ENCODE measurements around the gene SLCO1A2. TPM values are rescaled to one million over a fixed set of nuclear protein-coding genes. Genes with fewer than 3 reads are reported as not detected.

Gene SLCO1A2
- total and polyA plus RNA-seq, 2 of the 4 experiments (the other 2 are of a cell fraction), result not detected

DNA sequence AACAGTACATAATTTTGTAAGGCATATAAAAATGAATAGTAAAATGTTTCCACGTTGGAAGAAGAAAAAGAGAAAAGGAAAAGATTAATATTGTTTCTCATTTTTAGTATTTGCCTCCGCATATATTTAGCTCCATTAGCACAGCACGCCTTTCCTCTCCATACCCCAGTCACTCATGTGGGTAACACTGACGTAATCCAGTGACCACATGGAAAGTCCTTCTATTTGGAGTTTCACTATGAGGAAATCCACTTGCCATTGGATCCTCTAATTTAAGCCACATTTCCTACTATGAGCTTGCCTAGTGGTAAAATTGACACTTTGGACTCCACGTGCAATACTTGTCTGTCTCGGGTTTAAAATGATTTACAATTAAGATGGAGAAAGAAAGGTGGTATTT, 5.7 kb upstream of the SLCO1A2 start:
- dilution Hi-C loops (cut with HindIII; ENCODE audit: low sequenced_read_pairs, unreplicated experiment), result no loop called here

More for the DNA sequence above, 5.7 kb upstream of the SLCO1A2 start:
- Histone ChIP-seq H3K4ac (ENCODE audit: low read depth, low read length) (no peak overlapping the region), H3K4me3 (ENCODE audit: insufficient read depth, low read depth, low read length) (no peak overlapping the region), H2AFZ (replicated peaks; ENCODE audit: low read length, poor library complexity) (no peak overlapping the region), H2BK5ac (ENCODE audit: low read depth, low read length, poor library complexity, severe bottlenecking) (no peak overlapping the region), H4K8ac (ENCODE audit: low read depth in 2 of 2, low read length in 2 of 2) (no peak overlapping the region), H4K91ac (ENCODE audit: insufficient read depth, low read depth, low read length) (no peak overlapping the region), H3K36me3 (ENCODE audit: control insufficient read depth, insufficient read depth, low read length) (no peaks in the 10 kb centered on the region), H3K9me1 (ENCODE audit: insufficient read depth, low read length) (no peaks in the 10 kb centered on the region), H2BK120ac (ENCODE audit: low read depth, low read length) (no peak overlapping the region), H3K56ac (ENCODE audit: extremely low read depth, insufficient read depth, low read length) (no peak overlapping the region), H3K4me2 (ENCODE audit: low read depth, low read length) (no peak overlapping the region), H2AK5ac (ENCODE audit: low read depth, low read length) (no peak overlapping the region), H3K14ac (replicated peaks; ENCODE audit: low read depth, low read length) (no peak overlapping the region), H3K27me3 (ENCODE audit: control insufficient read depth, insufficient read depth, low read length) (no peaks in the 10 kb centered on the region), H4K5ac (ENCODE audit: low read depth, low read length) (no peak overlapping the region), H2BK20ac (ENCODE audit: low read depth, low read length) (no peak overlapping the region), H3K79me1 (ENCODE audit: low read depth in 1 of 2, low read length in 2 of 2) (no peaks in the 10 kb centered on the region), H3K18ac (ENCODE audit: low read depth, low read length) (no peak overlapping the region), H4K20me1 (ENCODE audit: insufficient read depth, low read length) (no peaks in the 10 kb centered on the region), H2AK9ac (replicated peaks; ENCODE audit: low read depth, low read length, poor library complexity) (no peak overlapping the region), H3K4me1 (ENCODE audit: control insufficient read depth, insufficient read depth, low read length) (no peaks in the 10 kb centered on the region), H3K23ac (ENCODE audit: low read depth, low read length) (no peak overlapping the region), H2BK15ac (ENCODE audit: low read depth, low read length) (no peak overlapping the region), H3K9ac (ENCODE audit: low read depth, low read length) (no peak overlapping the region), H3K27ac (ENCODE audit: insufficient read depth, low read length) (no peak overlapping the region), H3K9me3 (ENCODE audit: control insufficient read depth, insufficient read depth, low read length) (0 out of 2 replicates have a peak, but pooled peaks cover 2% of the 10 kb centered on the region)
- DNase-seq (no peak), ATAC-seq (ENCODE audit: low read depth) (no peak)
- TF ChIP-seq BHLHE40 (IDR thresholded peaks at IDR 0.05; ENCODE audit: low read depth, low read length), result no peak
- no peak for TF ChIP-seq MXI1 (IDR thresholded peaks at IDR 0.05; ENCODE audit: borderline replicate concordance, low read depth, low read length)
- TF ChIP-seq, protein P1, sequence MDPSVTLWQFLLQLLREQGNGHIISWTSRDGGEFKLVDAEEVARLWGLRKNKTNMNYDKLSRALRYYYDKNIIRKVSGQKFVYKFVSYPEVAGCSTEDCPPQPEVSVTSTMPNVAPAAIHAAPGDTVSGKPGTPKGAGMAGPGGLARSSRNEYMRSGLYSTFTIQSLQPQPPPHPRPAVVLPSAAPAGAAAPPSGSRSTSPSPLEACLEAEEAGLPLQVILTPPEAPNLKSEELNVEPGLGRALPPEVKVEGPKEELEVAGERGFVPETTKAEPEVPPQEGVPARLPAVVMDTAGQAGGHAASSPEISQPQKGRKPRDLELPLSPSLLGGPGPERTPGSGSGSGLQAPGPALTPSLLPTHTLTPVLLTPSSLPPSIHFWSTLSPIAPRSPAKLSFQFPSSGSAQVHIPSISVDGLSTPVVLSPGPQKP (IDR thresholded peaks at IDR 0.05; ENCODE audit: borderline replicate concordance, low read depth, low read length), result no peak
- TF ChIP-seq CEBPB (IDR thresholded peaks at IDR 0.05; ENCODE audit: low read depth, low read length), result no peak
- TF ChIP-seq NFE2L2 (IDR thresholded peaks at IDR 0.05; ENCODE audit: low read depth, low read length), result no peak
- no peak for TF ChIP-seq CHD1 (IDR thresholded peaks at IDR 0.05; ENCODE audit: low read depth, low read length)
- TF ChIP-seq FOS (IDR thresholded peaks at IDR 0.05; ENCODE audit: low read depth, low read length), result no peak
- TF ChIP-seq MAFK (IDR thresholded peaks at IDR 0.05; ENCODE audit: low read depth, low read length), result no peak
- TF ChIP-seq, protein P2, sequence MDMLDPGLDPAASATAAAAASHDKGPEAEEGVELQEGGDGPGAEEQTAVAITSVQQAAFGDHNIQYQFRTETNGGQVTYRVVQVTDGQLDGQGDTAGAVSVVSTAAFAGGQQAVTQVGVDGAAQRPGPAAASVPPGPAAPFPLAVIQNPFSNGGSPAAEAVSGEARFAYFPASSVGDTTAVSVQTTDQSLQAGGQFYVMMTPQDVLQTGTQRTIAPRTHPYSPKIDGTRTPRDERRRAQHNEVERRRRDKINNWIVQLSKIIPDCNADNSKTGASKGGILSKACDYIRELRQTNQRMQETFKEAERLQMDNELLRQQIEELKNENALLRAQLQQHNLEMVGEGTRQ (IDR thresholded peaks at IDR 0.05; ENCODE audit: low read depth, low read length), result no peak
- TF ChIP-seq RAD21 (IDR thresholded peaks at IDR 0.05; ENCODE audit: low read length), result no peak
- no peak for TF ChIP-seq POLR2A (IDR thresholded peaks at IDR 0.05; ENCODE audit: low read depth, low read length)
- TF ChIP-seq, protein P3, sequence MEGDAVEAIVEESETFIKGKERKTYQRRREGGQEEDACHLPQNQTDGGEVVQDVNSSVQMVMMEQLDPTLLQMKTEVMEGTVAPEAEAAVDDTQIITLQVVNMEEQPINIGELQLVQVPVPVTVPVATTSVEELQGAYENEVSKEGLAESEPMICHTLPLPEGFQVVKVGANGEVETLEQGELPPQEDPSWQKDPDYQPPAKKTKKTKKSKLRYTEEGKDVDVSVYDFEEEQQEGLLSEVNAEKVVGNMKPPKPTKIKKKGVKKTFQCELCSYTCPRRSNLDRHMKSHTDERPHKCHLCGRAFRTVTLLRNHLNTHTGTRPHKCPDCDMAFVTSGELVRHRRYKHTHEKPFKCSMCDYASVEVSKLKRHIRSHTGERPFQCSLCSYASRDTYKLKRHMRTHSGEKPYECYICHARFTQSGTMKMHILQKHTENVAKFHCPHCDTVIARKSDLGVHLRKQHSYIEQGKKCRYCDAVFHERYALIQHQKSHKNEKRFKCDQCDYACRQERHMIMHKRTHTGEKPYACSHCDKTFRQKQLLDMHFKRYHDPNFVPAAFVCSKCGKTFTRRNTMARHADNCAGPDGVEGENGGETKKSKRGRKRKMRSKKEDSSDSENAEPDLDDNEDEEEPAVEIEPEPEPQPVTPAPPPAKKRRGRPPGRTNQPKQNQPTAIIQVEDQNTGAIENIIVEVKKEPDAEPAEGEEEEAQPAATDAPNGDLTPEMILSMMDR (conservative IDR thresholded peaks at IDR 0.05; ENCODE audit: low read depth, low read length), result no peak
- no peak for TF ChIP-seq SMC3 (IDR thresholded peaks at IDR 0.05; ENCODE audit: low read depth, low read length)
- TF ChIP-seq RCOR1 (IDR thresholded peaks at IDR 0.05; ENCODE audit: insufficient replicate concordance, low read length), result no peak
- WGBS, 2 experiments (ENCODE audit: extremely low coverage in 2 of 2, insufficient read length in 1 of 2), result no CpG with 5 or more reads among the region's 6 CpGs
- POLR2A ChIA-PET (ENCODE audit: unreplicated experiment), result no interaction called here
- CTCF ChIA-PET, result interaction anchor here (0.5 kb wide), 1 partner anchor 340 kb away, joined by 3 read pairs; no protein-coding TSS in a partner anchor
- intact Hi-C loops (cut with micrococcal nuclease) (no loop called here), in situ Hi-C loops (cut with MboI; ENCODE audit: low sequenced_read_pairs) (no loop called here)
- BruUV-seq (replicated peaks), result no TSS peak
